NCI-H345 treated with DMSO at 0.1 percent for 48 hours (cell line): Measurements from ENCODE around the gene TAPBPL.
"Not testable (repeated sequence)": the region's sequence is repeated elsewhere in the genome, so short reads cannot be mapped to it uniquely, and the experiment has no call there.

ENCODE experiments used
- DNase-seq: peaks from one replicate; lab custom pipeline; 2025; ENCODE audit not compliant: unreplicated experiment; lab: John Stamatoyannopoulos, UW

The TAPBPL gene

DNA sequence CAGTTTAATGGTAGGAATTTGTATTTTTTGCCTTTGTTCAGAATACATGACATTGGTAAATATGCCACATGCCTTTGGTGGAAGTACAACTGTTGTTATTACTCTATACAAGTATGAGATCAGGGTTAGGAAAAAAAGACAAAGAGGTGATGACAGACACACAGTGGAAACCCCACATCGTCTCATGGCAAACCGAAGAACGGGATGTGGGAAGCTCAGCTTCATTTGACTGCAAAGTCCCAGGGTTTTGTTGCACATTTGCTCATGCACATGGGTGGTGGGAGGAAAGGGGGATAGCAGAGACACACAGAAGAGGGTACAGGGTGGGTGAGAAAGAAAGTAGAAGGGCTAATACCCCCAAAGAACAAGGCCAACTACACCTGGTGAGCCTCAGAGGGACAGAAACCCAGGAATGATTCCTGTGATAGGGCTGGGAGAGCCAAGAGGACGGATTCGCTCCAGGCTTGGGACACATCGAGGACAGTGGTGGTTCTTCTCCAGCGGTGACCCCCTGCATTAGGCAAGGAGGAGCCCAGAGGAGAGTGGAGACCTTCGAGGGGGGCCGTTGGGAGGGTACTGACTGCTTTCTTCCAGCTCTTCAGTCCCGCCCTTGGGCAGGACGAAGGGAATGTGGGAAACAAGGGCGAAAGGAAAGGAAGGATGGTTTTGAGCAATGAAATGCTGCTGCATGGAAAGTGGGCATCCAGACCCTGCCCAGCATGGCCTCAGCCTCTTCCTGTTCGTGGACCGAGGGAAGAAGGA, 10.6 kb downstream of the TAPBPL start:
- DNase-seq, result no peak

DNA sequence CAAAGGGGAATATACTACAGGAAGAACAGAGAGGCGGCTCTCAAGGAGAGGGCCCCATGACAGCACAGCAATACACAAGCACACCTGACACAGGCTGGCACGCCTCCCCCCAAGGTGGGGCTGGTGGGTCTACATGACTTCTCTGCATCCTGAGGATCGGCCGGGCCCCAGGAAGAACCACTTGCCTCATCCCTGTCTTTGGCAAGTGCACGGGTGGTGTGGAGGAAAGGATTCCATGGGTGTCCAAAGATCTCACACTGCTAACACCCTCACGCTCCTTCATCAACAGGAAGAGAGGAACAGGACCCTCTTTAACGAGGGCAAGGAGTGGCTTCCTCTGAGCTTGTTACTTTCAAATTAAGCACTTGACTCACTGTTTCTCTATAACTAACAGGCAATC, 11.4 kb downstream of the TAPBPL start:
- DNase-seq, result no peak

DNA sequence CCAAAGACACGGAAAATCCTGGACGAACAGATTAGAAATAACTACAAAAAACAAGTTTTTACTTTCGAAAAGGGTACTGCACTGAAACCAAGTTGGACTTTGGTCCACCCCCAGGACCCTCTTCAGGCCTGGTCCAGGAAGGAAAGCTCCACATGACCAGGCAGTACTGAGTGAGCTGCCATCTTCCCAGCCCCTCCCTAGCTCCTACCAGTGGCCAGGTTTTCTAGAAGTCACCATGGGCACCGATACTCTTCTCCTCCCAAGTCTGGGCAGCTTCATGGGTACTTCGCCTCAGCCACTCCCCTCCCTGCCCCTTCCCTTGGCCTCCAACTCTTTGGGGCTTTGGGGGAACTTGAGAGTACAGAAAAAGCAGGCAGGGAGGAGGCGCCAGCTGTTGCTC, 12.0 kb downstream of the TAPBPL start:
- DNase-seq, result no peak

DNA sequence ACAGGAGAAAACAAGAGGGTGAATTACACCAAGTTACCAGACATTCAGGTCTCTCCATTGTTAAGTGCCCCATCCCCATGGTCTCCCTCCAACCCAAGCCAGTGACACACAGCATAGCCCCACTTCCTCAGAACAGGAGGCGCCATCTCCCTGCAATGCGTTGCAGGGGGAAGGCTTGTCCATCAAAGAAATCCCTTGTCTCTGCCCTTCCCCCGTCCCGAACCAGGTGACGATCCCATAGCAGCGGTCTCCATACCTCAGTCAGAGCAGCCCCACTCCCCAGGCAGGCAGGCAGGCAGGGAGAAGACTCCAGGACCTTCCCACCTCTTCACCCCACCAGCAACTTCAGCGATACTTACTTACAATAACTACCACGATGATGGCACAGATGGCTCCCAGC, 12.7 kb downstream of the TAPBPL start:
- DNase-seq, result no peak

- DNase-seq, result peak; percentile 31
Observed at GRCh38 chr12:6465467-6466183, 13.8 kb downstream of the TAPBPL start.

DNA sequence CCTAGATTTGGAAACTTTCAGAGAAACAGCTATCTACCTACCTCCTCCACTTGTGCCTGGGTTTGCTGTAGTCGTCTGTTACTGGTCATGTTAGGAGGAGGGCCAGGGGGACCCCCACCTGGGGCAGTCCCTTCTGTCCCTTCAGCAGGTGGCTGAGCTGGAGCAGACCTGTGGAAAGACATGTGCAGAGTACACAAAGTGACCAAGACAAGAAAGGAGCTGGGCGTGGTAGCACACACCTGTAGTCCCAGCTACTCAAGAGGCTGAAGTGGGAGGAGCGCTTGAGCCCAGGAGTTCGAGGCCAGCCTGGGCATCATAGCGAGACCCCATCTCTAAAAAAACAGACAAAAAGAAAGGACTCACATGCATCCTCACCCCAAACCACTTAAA, 14.3 kb downstream of the TAPBPL start:
- no peak for DNase-seq

DNA sequence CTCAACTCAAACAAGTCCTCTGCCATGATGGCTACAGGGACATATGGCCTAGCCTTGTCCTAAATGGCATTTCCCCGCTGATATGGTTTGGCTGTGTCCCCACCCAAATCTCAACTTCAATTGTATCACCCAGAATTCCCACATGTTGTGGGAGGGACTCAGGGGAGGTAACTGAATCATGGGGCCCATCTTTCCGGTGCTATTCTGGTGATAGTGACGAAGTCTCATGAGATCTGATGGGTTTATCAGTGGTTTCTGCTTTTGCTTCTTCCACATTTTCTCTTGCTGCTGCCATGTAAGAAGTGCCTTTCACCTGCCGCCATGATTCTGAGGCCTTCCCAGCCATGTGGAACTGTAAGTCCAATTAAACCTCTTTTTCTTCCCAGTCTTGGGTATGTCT, 14.9 kb downstream of the TAPBPL start:
- not testable (repeated sequence) for DNase-seq

- not testable (repeated sequence) for DNase-seq
Observed at GRCh38 chr12:6467571-6468282, 15.9 kb downstream of the TAPBPL start.

DNA sequence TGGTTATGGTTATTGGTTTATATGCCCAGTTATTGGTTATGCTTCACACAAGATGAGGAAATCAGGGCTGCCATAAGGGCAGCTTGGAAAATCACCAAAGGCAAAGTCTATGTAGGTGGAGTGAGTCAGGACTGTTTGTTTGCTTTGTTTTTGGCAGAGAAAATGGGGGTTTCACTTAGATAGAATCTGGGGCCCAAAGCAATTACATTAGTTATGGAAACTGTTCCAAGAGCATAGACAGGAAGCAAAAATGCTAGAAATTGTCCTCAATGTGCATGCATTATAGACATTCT, 16.4 kb downstream of the TAPBPL start:
- DNase-seq, result no peak

DNA sequence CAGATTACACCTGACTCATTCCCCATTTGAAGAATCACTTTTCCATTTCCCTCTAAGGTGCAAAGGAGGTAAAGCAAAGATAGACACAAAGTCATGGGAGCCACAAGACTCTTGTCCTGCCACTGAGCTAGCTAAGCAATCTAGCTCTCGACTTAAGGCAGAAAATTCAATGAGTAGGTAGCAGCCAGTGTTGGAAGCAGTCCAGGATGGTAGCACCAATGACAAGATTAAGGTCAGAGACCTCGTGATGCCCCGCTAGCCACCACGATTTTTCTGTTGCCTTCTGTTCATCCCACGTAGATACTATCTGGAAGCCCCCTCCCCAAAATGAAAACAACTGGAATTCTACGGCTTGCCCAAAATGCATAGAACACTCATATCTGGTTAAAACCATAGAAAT, 17.2 kb downstream of the TAPBPL start:
- no peak for DNase-seq

GRCh38 chr12:6469609-6470374, 17.9 kb downstream of the TAPBPL start:
- DNase-seq, result no peak

- peak; percentile 85 for DNase-seq
Observed at GRCh38 chr12:6470375-6471163, 18.7 kb downstream of the TAPBPL start, which contains the start of gene VAMP1. VAMP1 (minus strand) TSS chr12:6470677; CDS start chr12:6470531, 146 bp downstream.

DNA sequence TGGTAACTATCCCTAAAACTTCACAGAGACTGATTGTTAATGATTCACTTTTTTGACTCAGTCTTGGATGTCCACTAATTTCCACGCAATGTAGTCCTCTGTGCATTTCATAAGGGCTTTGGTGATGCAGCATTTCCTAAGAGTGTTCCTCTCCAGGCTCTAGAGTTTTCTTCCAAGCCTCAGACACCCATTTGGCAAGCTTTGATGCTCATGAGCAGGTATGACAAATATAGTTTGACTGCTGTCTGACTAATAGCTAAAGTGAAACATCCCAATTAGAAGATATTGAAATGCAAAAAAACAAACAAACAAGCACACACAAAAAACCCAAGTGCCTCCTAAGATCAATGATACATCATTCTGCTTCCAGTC, 20.1 kb downstream of the TAPBPL start:
- no peak for DNase-seq

DNA sequence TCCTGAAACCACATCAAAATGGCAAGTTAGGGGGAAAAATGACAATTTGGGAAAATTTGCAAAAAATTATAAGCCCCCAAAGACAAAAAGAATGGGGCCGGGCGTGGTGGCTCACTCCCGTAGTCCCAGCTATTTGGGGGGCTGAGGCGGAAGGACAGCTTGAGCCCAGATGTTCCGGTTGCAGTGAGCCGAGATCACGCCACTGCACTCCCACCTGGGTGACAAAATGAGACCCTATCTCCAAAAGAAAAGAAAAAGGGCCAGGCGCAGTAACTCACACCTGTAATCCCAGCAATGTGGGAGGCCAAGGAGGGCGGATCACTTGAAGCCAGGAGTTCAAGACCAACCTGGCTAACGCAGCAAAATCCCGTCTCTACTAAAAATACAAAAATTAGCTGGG, 20.6 kb downstream of the TAPBPL start:
- no peak for DNase-seq

GRCh38 chr12:6475233-6475975, 23.6 kb downstream of the TAPBPL start:
- not testable (repeated sequence) for DNase-seq

- no peak for DNase-seq
Observed at GRCh38 chr12:6476489-6476888, 24.6 kb downstream of the TAPBPL start.

DNA sequence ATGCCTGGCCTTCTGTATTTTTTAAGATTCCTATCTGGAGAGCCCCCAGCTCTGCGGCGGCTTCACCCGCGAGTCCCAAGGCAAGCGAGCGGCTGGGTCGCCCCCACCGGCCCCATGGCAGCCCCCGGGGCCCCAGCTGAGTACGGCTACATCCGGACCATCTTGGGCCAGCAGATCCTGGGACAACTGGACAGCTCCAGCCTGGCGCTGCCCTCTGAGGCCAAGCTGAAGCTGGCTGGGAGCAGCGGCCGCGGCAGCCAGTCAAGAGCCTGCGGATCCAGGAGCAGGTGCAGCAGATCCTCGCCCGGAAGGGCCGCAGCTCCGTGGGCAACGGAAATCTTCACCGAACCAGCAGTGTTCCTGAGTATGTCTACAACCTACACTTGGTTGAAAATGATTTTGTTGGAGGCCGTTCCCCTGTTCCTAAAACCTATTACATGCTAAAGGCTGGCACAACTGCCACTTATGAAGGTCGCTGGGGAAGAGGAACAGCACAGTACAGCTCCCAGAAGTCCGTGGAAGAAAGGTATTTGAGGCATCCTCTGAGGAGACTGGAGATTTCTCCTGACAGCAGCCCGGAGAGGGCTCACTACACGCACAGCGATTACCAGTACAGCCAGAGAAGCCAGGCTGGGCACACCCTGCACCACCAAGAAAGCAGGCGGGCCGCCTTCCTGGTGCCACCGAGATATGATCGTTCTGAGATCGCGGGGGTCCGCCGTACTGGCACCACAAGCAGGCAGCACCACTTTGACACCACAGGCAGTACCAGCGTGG, 25.9 kb downstream of the TAPBPL start:
- not testable (repeated sequence) for DNase-seq

DNA sequence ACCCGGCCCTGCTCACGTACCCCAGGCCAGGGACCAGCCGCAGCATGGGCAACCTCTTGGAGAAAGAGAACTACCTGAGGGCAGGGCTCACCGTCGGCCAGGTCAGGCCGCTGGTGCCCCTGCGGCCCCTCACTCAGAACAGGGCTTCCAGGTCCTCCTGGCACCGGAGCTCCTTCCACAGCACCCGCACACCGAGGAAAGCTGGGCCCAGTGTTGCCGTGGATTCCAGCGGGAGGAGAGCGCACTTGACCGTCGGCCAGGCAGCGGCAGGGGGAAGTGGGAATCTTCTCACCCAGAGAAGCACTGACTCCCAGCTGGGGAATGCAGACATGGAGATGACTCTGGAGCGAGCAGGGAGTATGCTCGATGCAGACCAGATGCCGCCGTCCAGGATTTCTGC, 26.6 kb downstream of the TAPBPL start:
- DNase-seq, result no peak

DNA sequence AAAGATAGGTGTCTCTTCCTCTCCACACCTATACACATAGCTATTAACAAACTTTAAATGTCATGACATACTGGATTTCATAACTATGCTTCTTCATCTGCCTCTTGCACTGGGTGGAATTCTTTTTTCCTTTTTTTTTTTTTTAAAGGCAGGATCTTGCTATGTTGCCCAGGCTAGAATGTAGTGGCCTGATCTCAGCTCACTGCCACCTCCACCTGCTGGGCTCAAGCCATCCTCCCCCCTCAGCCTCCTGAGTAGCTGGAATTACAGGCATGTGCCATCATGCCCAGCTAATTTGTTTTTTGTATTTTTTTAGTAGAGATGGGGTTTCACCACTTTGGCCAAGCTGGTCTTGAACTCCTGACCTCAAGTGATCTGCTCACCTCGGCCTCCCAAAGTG, 36.4 kb downstream of the TAPBPL start:
- no peak for DNase-seq
